H9 (cell line): ENCODE results near the gene LTF. TPM values are rescaled to one million over a fixed set of nuclear protein-coding genes. Genes with fewer than 3 reads are reported as not detected.

Experiments
- DNase-seq: peaks from one replicate; pipeline ENCODE4 v3.0.0-alpha.2; 2017
- H2AFZ ChIP-seq: one replicate; pipeline ENCODE4 v1.6.1; 2013; ENCODE audit warnings: mild to moderate bottlenecking, low read length, control low read depth, moderate library complexity
- H2AK5ac ChIP-seq: 2 replicates; pipeline ENCODE4 v1.6.1; 2013; ENCODE audit warnings: low read length, control low read depth, mixed read lengths; ENCODE audit not compliant: insufficient read length
- H2BK120ac ChIP-seq: one replicate; pipeline ENCODE4 v1.6.1; 2013; ENCODE audit warnings: low read depth, mild to moderate bottlenecking, low read length, control low read depth, inconsistent platforms; ENCODE audit not compliant: poor library complexity, severe bottlenecking
- H2BK12ac ChIP-seq: 2 replicates; pipeline ENCODE4 v1.6.1; 2013; ENCODE audit warnings: low read length, control low read depth, mixed read lengths, low read depth; ENCODE audit not compliant: insufficient read length
- H2BK15ac ChIP-seq: 2 replicates; pipeline ENCODE4 v1.6.1; 2013; ENCODE audit warnings: low read depth, low read length, control low read depth
- H2BK20ac ChIP-seq: one replicate; pipeline ENCODE4 v1.6.1; 2013; ENCODE audit warnings: low read depth, mild to moderate bottlenecking, low read length, control low read depth, inconsistent platforms; ENCODE audit not compliant: poor library complexity, severe bottlenecking
- H2BK5ac ChIP-seq: 2 replicates; pipeline ENCODE4 v1.6.1; 2013; ENCODE audit warnings: low read length, control low read depth, mixed read lengths; ENCODE audit not compliant: insufficient read length
- H3K14ac ChIP-seq: 2 replicates; pipeline ENCODE4 v1.6.1; 2013; ENCODE audit warnings: low read length, control low read depth; ENCODE audit not compliant: insufficient read depth
- H3K18ac ChIP-seq: 2 replicates; pipeline ENCODE4 v1.6.1; 2013; ENCODE audit warnings: low read depth, mild to moderate bottlenecking, mixed read lengths, low read length, control low read depth; ENCODE audit not compliant: insufficient read length
- H3K23ac ChIP-seq: 2 replicates; pipeline ENCODE4 v1.6.1; 2013; ENCODE audit warnings: low read length, control low read depth, mixed read lengths, low read depth; ENCODE audit not compliant: insufficient read length
- H3K23me2 ChIP-seq: 2 replicates; pipeline ENCODE4 v1.6.1; 2013; ENCODE audit warnings: low read depth, mild to moderate bottlenecking, mixed read lengths, low read length, control low read depth; ENCODE audit not compliant: insufficient read length, poor library complexity, severe bottlenecking
- H3K27ac ChIP-seq: 2 replicates; pipeline ENCODE4 v1.5.1; 2013; ENCODE audit warnings: low read length, control low read depth, mixed read lengths, low read depth; ENCODE audit not compliant: insufficient read length
- H3K27me3 ChIP-seq: 2 replicates; pipeline ENCODE4 v1.6.1; 2013; ENCODE audit warnings: low read length, control low read depth, inconsistent platforms; ENCODE audit not compliant: insufficient read depth
- H3K4ac ChIP-seq: 2 replicates; pipeline ENCODE4 v1.6.1; 2013; ENCODE audit warnings: low read depth, mild to moderate bottlenecking, control low read depth, inconsistent platforms, low read length, moderate library complexity
- H3K4me1 ChIP-seq: 2 replicates; pipeline ENCODE4 v1.6.1; 2013; ENCODE audit warnings: low read length, control low read depth, inconsistent platforms; ENCODE audit not compliant: insufficient read depth
- H3K4me2 ChIP-seq: 2 replicates; pipeline ENCODE4 v1.6.1; 2013; ENCODE audit warnings: low read length, control low read depth, mixed read lengths; ENCODE audit not compliant: insufficient read length, insufficient read depth
- H3K56ac ChIP-seq: 2 replicates; pipeline ENCODE4 v1.6.1; 2013; ENCODE audit warnings: low read depth, mild to moderate bottlenecking, mixed read lengths, low read length, control low read depth; ENCODE audit not compliant: insufficient read length
- H3K79me1 ChIP-seq: 2 replicates; pipeline ENCODE4 v1.6.1; 2013; ENCODE audit warnings: low read depth, mild to moderate bottlenecking, moderate library complexity, low read length, control low read depth, inconsistent platforms; ENCODE audit not compliant: insufficient read depth, poor library complexity, severe bottlenecking
- H3K79me2 ChIP-seq: 2 replicates; pipeline ENCODE4 v1.6.1; 2013; ENCODE audit warnings: low read length, control low read depth, inconsistent platforms; ENCODE audit not compliant: insufficient read depth
- H3K9ac ChIP-seq: 2 replicates; pipeline ENCODE4 v1.6.1; 2013; ENCODE audit warnings: low read length, control low read depth, mixed read lengths; ENCODE audit not compliant: insufficient read length; ENCODE audit errors: extremely low read depth
- H3K9me3 ChIP-seq: one replicate; pipeline ENCODE4 v1.6.1; 2013; ENCODE audit warnings: low read depth, low read length, inconsistent platforms; ENCODE audit not compliant: control insufficient read depth
- H3T11ph ChIP-seq: one replicate; pipeline ENCODE4 v1.6.1; 2013; ENCODE audit warnings: mild to moderate bottlenecking, low read length, control low read depth, inconsistent platforms
- H4K20me1 ChIP-seq: one replicate; pipeline ENCODE4 v1.6.1; 2013; ENCODE audit not compliant: control insufficient read depth, insufficient read length, insufficient read depth
- H4K5ac ChIP-seq: 2 replicates; pipeline ENCODE4 v1.6.1; 2013; ENCODE audit warnings: low read depth, mild to moderate bottlenecking, mixed read lengths, low read length, control low read depth; ENCODE audit not compliant: insufficient read length
- H4K8ac ChIP-seq: replicated peaks from 2 replicates; pipeline ENCODE4 v1.6.1; 2013; ENCODE audit warnings: low read length, control low read depth, mixed read lengths, low read depth; ENCODE audit not compliant: insufficient read length
- H4K91ac ChIP-seq: 2 replicates; pipeline ENCODE4 v1.6.1; 2013; ENCODE audit warnings: low read depth, mild to moderate bottlenecking, moderate library complexity, mixed read lengths, low read length, control low read depth; ENCODE audit not compliant: insufficient read length
- H3K27ac Mint-ChIP-seq, 3 experiments: 2 replicates in 2 of 3; 3 replicates in 1 of 3; pipeline ENCODE4 v1.8.0; 2020 to 2021; ENCODE audit warnings: mixed read lengths in 3 of 3, mild to moderate bottlenecking in 1 of 3, moderate library complexity in 1 of 3
- H3K27me3 Mint-ChIP-seq: 2 replicates; pipeline ENCODE4 v1.8.0; 2021; ENCODE audit warnings: low read depth, mild to moderate bottlenecking, moderate library complexity, mixed read lengths
- H3K36me3 Mint-ChIP-seq, 3 experiments: 2 replicates in 2 of 3; 3 replicates in 1 of 3; pipeline ENCODE4 v1.8.0; 2020 to 2021; ENCODE audit warnings: low read depth in 3 of 3, mixed read lengths in 3 of 3; ENCODE audit not compliant: insufficient read depth in 1 of 3
- H3K4me1 Mint-ChIP-seq, 2 experiments: 2 replicates each; pipeline ENCODE4 v1.8.0; 2020; ENCODE audit warnings: mixed read lengths in 2 of 2
- H3K4me3 Mint-ChIP-seq, 2 experiments: 2 replicates in 1 of 2; 3 replicates in 1 of 2; pipeline ENCODE4 v1.8.0; 2020 to 2021; ENCODE audit warnings: mild to moderate bottlenecking in 2 of 2, mixed read lengths in 2 of 2, moderate library complexity in 1 of 2
- H3K9me3 Mint-ChIP-seq, 2 experiments: 2 replicates in 1 of 2; 3 replicates in 1 of 2; pipeline ENCODE4 v1.8.0; 2020; ENCODE audit warnings: mild to moderate bottlenecking in 2 of 2, mixed read lengths in 2 of 2, moderate library complexity in 1 of 2
- CTCF ChIP-seq: fragments of 200-600 bp; sonication (generic); conservative IDR thresholded peaks from 3 replicates; pipeline ENCODE4 v1.8.0; 2021; ENCODE audit warnings: antibody characterized with exemption, mild to moderate bottlenecking
- WGBS: extraction: QIAGEN DNeasy Blood & Tissue Kit; methylation state at CpG from one replicate; pipeline ENCODE4 v1.1.7; 2013; ENCODE audit warnings: missing lambda C conversion rate, low lambda C conversion rate, mixed read lengths; ENCODE audit not compliant: insufficient read length; ENCODE audit errors: extremely low coverage; 5-methylcytosine and 5-hydroxymethylcytosine counted together
- total RNA-seq: library from RNA; stranded (reverse); gene quantifications from 2 replicates; pipeline ENCODE4 v1.2.1, GENCODE V29; 2021

LTF gene
- total RNA-seq, 1 experiment from 2014 or later, result not detected

- H2BK15ac ChIP-seq, result no peak overlapping the region
- no peak overlapping the region for H3K56ac ChIP-seq
- no peaks in the 10 kb centered on the region for H4K20me1 ChIP-seq
- H2BK12ac ChIP-seq, result no peak overlapping the region
- no peak for TF ChIP-seq CTCF
- no peak overlapping the region for H3K27ac ChIP-seq
- H3K4me3 Mint-ChIP-seq, result no peak overlapping the region
- H3K27me3 Mint-ChIP-seq, result peaks cover 14% of the 10 kb centered on the region
- peaks cover 0 to 4% of the 10 kb centered on the region in 2 experiments; a peak in 2 of 4 replicates for H3K4me1 Mint-ChIP-seq
- no peak overlapping the region for H3K18ac ChIP-seq
- no peak overlapping the region for H2AK5ac ChIP-seq
- H3K14ac ChIP-seq, result no peak overlapping the region
- no peaks in the 10 kb centered on the region for H3K36me3 Mint-ChIP-seq
- peaks cover 0 to 8% of the 10 kb centered on the region in 2 experiments; a peak in 1 of 5 replicates for H3K9me3 Mint-ChIP-seq
- no peak overlapping the region for H4K5ac ChIP-seq
- no peak overlapping the region for H4K91ac ChIP-seq
- no peak overlapping the region for H3K4me2 ChIP-seq
- H3K4ac ChIP-seq, result no peak overlapping the region
- H2BK5ac ChIP-seq, result no peak overlapping the region
- no peak overlapping the region for H2BK20ac ChIP-seq
- no peaks in the 10 kb centered on the region for H3K4me1 ChIP-seq
- no peak overlapping the region for H3K23ac ChIP-seq
- no peaks in the 10 kb centered on the region for H3K23me2 ChIP-seq
- H3K9me3 ChIP-seq, result no peaks in the 10 kb centered on the region
- no peak overlapping the region for H2AFZ ChIP-seq
- H3K79me2 ChIP-seq, result no peaks in the 10 kb centered on the region
- no peak overlapping the region for H3K9ac ChIP-seq
- DNase-seq, result no peak
- H3K27me3 ChIP-seq, result no peaks in the 10 kb centered on the region; the same call in 1 of the 2 replicates
- no CpG with 5 or more reads among the region's 2 CpGs for WGBS
- peak overlapping the region in 1 of 3 experiments; percentile 40; a peak in 1 of 7 replicates for H3K27ac Mint-ChIP-seq
- H3K79me1 ChIP-seq, result no peaks in the 10 kb centered on the region
- no peak overlapping the region for H3T11ph ChIP-seq
- no peak overlapping the region for H2BK120ac ChIP-seq
- no peak overlapping the region for H4K8ac ChIP-seq
Observed at GRCh38 chr3:46465196-46465520, 453 bp upstream of the LTF start.
